HG03045 (cell line): ENCODE measurements around the gene UST.
A peak's percentile ranks its signal among the peaks of the same experiment; 100 is the strongest.

ENCODE experiments used
- ATAC-seq: cut with Tn5 transposase; IDR thresholded peaks from one replicate; pipeline ENCODE4 v1.9.1; 2021; ENCODE audit warnings: mild to moderate bottlenecking, moderate library complexity; ENCODE audit not compliant: unreplicated experiment

Gene UST

GRCh38 chr6:148746363-148747144 lies at the start of gene UST:
Gene UST (plus strand): TSS chr6:148747030. CDS start chr6:148747431, 401 bp downstream.
- ATAC-seq: no peak

- no peak for ATAC-seq
These were observed 48.9 kb upstream of the UST start for GRCh38 chr6:148697895-148698440.

GRCh38 chr6:148698671-148699180 lies 48.1 kb upstream of the UST start:
- no peak for ATAC-seq

GRCh38 chr6:148700047-148700715 lies 46.6 kb upstream of the UST start:
- ATAC-seq: no peak

- peak; percentile 71 for ATAC-seq
These were observed 46.0 kb upstream of the UST start for GRCh38 chr6:148700741-148701311.

GRCh38 chr6:148701375-148701774 lies 45.5 kb upstream of the UST start:
- ATAC-seq: no peak

GRCh38 chr6:148703900-148704299 lies 42.9 kb upstream of the UST start:
- ATAC-seq: no peak

- no peak for ATAC-seq
These were observed 42.2 kb upstream of the UST start for GRCh38 chr6:148704400-148705246.

- no peak for ATAC-seq
These were observed 38.1 kb upstream of the UST start for GRCh38 chr6:148708707-148709106.

GRCh38 chr6:148709577-148709976 lies 37.3 kb upstream of the UST start:
- no peak for ATAC-seq

- ATAC-seq: no peak
These were observed 34.8 kb upstream of the UST start for GRCh38 chr6:148711833-148712654.

- ATAC-seq: no peak
These were observed 33.6 kb upstream of the UST start for GRCh38 chr6:148713033-148713738.

- ATAC-seq: no peak
These were observed 32.9 kb upstream of the UST start for GRCh38 chr6:148713921-148714320.

- ATAC-seq: no peak
These were observed 30.0 kb upstream of the UST start for GRCh38 chr6:148716811-148717210.

- no peak for ATAC-seq
These were observed 26.4 kb upstream of the UST start for GRCh38 chr6:148720406-148720805.

- no peak for ATAC-seq
These were observed 25.9 kb upstream of the UST start for GRCh38 chr6:148720897-148721296.

- ATAC-seq: no peak
These were observed 23.3 kb upstream of the UST start for GRCh38 chr6:148723484-148723883.

GRCh38 chr6:148724428-148724827 lies 22.4 kb upstream of the UST start:
- ATAC-seq: no peak

- ATAC-seq: no peak
These were observed 19.7 kb upstream of the UST start for GRCh38 chr6:148727104-148727503.
